ENCODE measurements around the gene LSM10. TPM values are rescaled to one million over a fixed set of nuclear protein-coding genes. Genes with fewer than 3 reads are reported as not detected.

LSM10 gene
- polyA plus RNA-seq (ENCODE audit: insufficient read length in 4 of 4) = 10 to 100 TPM; 22.0 to 28.0 (median 26.1) TPM

DNA sequence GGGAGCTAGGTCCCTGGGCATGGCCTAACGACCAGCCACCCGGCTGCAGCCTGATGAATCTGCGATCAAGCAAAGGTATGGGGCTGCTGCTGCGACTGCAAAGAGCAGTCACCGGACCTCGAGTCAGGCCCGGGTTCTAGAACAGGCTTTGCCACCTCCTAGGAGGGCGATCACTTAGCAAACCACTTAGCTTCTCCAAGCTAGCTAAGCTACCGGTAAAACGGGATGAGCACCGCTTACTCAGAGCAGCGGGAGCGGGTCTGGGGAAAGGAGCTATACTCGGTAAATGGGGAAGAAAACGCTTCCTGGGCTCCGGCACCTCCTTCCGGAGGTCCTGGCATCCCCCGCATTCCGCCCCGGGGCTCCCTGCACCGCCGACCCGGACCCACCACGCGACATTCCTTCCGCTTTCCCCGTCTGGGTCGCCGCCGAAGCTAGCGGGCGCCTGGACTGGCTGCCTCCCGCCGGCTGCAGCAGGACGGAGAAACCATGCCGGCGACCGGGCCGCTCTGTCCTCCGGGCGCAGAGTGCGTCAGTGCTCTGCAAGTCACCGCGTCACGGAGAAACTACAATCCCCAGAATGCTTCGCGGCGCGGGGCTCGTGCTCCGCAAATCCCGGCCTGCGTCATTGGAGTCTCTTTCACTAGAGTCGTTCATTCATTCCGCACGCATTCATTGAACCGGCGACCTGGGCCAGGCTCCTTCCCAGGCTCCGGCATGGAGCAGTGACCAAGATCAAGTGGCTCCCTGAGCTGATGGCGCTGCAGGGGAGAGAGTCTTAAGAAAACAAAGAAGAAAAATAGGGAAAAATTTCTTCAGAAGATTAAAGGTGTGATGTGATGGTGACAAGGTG is at the start of gene LSM10:
LSM10 (minus strand) TSS at position 531 of the 853 bp plus-strand sequence. CDS start 3,779 bp downstream, outside the sequence.
- DNase-seq (ENCODE audit: low read depth in 4 of 4, low spot score in 3 of 4) = peak in 3 of 4 donors; percentile 80 to 92 (median 87)

GRCh38 chr1:36447450-36447849 is 49.7 kb upstream of the LSM10 start:
- DNase-seq (ENCODE audit: low read depth in 4 of 4, low spot score in 3 of 4) = no peak

DNA sequence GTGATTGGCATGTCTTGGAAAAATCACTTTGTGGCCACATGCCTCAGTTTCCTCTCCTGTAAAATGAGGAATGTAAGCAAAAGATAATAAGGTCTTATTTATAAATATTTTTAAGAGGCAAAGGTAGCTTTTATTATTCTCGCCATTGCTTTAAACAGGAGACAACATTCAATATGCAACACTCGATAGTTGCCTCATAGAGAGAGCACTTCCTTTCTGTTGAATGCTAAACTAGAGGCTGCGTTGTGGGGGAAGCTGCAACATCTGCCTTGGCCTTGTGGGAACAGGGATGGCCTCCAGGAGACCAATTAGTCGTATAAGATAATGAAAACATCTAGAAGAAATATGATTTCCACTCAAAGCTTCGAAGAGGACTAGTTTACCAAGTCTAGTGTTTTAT is 49.0 kb upstream of the LSM10 start:
- no peak for DNase-seq (ENCODE audit: low read depth in 4 of 4, low spot score in 3 of 4)

DNA sequence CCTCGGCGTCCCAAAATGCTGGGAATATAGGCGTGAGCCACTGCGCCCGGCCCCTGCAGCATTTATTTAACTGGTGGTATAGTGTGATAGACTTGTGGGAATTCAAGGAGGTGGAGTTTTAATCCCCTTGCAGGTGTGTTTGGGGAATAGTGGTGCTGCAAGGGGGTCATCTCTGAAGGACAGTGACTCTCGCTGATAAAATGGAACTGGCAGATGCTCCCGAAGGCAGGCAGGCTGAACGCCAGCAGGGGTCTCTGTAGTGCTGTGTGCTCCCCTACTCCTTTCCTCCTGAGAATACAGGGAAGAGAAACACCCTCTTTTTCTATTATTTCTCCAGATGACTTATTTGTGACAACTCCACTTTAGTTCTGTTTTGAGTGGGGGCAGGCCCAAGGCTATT is 48.6 kb upstream of the LSM10 start:
- DNase-seq (ENCODE audit: low read depth in 4 of 4, low spot score in 3 of 4) = no peak

GRCh38 chr1:36443297-36443696 is 45.6 kb upstream of the LSM10 start:
- DNase-seq (ENCODE audit: low read depth in 4 of 4, low spot score in 3 of 4) = no peak

DNA sequence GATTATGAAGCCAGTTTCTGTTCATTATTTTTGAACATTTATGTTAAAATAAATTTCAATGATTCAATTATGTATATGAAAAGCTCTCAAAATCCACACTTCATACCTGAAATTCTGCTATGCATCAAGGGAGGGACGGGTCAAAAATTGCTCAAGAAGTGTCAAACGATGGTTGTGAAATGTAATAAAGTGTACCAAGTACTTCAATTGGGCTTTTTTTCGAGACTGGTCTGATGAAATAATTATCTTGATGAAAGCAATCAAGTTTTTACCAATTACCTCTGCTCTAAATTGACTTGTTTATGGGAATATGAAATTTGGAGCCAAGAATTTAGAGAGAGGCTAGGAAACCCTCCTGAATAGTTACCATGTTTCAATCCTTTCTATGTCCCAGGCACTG is 44.6 kb upstream of the LSM10 start:
- DNase-seq (ENCODE audit: low read depth in 4 of 4, low spot score in 3 of 4) = no peak

DNA sequence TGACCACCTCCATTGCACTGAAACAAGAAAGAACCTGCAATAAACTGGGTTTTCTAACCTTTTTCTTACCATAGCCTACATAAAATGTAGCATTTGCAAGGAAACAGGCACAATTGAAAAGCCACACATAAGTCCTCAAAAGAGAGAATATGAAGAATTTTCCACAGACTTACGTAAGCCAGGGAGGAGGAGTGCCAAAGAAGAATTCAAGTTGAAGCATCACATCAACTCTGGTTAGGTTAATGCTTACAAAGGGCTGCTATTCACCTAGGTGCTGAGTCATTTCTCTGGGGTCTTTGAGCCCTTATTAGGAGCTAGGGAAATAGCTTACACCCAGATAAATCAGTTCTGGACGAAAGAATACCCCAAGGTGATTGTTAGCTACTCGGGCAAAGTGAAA is 42.9 kb upstream of the LSM10 start:
- no peak for DNase-seq (ENCODE audit: low read depth in 4 of 4, low spot score in 3 of 4)

GRCh38 chr1:36440044-36440443 is 42.3 kb upstream of the LSM10 start:
- DNase-seq (ENCODE audit: low read depth in 4 of 4, low spot score in 3 of 4) = no peak

GRCh38 chr1:36438715-36439114 is 41.0 kb upstream of the LSM10 start:
- DNase-seq (ENCODE audit: low read depth in 4 of 4, low spot score in 3 of 4) = no peak

DNA sequence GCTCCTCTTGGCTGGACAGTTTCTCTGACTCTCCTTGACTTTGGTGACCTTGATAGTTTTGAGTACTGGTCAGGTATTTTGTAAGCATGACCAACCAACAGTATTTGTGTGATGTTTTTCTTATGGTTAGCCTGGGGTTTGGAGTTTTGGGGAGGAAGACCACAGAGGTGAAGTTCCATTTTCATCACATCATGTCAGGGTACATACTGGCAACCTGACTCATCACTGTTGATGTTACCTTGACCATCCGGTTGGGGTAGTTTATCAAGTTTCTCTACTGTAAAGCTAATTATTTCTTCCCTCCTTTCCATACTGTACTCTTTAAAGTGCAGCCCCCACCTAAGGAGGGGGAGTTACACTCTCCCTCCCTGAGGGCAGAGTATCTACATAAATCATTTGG is 39.1 kb upstream of the LSM10 start:
- DNase-seq (ENCODE audit: low read depth in 4 of 4, low spot score in 3 of 4) = no peak

DNA sequence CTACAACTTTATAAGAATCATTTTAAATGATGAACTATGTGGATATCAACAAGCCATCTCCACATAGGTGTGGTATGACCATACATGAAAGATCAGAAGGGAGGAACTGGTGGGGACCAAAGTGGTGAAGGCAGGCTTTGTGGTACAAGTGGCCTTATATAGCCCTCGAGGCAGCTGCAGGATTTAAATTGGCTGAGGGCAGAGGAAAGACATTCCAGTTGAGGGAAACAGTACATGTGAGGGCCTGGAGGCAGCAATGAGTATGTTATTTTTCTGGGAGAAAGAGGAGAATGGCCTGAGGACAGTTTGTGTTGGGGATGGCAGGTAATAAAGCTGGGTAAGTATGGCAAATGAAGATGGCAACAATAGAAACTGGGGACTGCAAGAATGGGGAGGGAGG is 35.4 kb upstream of the LSM10 start:
- no peak for DNase-seq (ENCODE audit: low read depth in 4 of 4, low spot score in 3 of 4)

DNA sequence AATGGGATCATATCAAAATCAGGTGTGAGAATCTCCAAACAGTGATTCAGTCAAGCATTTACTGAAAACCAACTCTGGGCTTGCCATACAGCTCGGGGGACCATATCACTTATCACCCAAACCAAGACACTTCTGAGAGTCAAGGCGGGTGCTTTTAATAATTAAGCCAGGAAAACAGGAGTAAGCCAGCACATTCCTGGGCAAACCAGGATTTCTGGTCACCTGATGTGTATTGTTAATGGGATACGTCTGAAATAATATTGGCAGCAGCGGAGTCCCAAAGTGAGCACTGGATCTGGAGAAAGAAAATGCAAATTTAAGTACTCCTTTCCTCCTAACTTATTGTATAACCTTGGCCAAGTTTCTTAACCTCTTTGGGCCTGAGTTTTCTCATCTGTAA is 34.9 kb upstream of the LSM10 start:
- no peak for DNase-seq (ENCODE audit: low read depth in 4 of 4, low spot score in 3 of 4)

DNA sequence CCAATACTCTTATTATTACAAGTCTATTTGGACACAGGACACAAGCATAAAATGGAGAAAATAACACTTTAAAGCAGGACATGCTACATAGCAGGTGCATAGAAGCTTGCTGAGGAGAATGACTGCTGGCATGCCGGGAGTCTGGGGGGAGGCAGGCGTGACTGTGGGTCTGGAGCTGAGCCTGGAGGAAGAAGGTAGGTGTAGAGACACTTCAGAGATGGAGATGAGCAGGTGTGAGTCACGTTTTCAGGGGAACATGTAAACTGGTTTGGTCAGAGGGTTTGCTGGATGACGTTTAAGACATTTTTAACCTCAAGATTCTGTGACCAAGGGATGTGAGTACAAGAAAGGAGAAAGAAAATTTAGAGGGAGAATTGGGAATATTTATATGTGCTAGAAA is 28.1 kb upstream of the LSM10 start:
- DNase-seq (ENCODE audit: low read depth in 4 of 4, low spot score in 3 of 4) = no peak

DNA sequence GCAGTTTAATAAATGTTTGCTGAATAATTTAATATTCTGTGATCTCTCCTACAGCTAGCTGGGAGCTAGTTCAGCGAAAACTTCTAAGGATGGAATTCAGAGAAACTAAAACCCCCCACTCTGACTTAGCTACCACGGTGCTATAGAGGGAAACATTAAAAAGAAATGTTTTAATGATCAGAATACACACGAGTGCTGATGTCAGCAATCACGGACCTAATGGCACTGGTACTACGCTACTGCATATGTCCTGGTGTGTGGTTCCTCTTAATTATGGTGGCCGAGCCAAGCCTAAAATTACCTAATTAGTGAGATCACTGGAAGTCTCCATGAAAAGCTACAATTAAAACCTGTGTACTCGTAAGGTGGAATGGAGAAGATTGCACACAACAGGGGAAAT is 23.9 kb upstream of the LSM10 start:
- no peak for DNase-seq (ENCODE audit: low read depth in 4 of 4, low spot score in 3 of 4)

- DNase-seq (ENCODE audit: low read depth in 4 of 4, low spot score in 3 of 4) = peak in 3 of 4 donors; percentile 42 to 62 (median 50)
Measured at GRCh38 chr1:36420836-36421317, 23.2 kb upstream of the LSM10 start.

GRCh38 chr1:36420409-36420808 is 22.7 kb upstream of the LSM10 start:
- no peak for DNase-seq (ENCODE audit: low read depth in 4 of 4, low spot score in 3 of 4)

GRCh38 chr1:36419569-36419968 is 21.9 kb upstream of the LSM10 start:
- no peak for DNase-seq (ENCODE audit: low read depth in 4 of 4, low spot score in 3 of 4)

- no peak for DNase-seq (ENCODE audit: low read depth in 4 of 4, low spot score in 3 of 4)
Measured at GRCh38 chr1:36419140-36419539, 21.4 kb upstream of the LSM10 start.

DNA sequence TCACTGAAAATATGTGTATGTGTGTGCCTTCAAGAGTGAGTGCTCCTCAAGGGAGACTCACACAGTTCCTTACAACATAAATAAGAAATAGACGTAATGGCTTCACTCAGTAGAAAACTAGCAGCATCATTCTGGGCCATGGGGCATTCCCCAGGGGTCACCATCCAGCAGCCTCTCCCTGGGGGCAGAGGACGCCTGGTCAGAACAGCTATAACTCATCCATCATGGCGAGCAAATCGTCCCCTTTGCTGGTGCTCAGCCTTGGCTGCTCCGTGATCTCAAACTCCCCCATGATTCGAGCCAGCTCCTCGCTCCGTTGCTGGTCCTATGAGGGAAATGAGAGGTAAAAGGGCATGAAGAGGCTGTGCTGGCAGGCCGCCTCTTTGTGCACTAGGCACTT is 20.2 kb upstream of the LSM10 start:
- DNase-seq (ENCODE audit: low read depth in 4 of 4, low spot score in 3 of 4) = no peak

GRCh38 chr1:36415661-36416326 is 18.1 kb upstream of the LSM10 start:
- DNase-seq (ENCODE audit: low read depth in 4 of 4, low spot score in 3 of 4) = no peak

DNA sequence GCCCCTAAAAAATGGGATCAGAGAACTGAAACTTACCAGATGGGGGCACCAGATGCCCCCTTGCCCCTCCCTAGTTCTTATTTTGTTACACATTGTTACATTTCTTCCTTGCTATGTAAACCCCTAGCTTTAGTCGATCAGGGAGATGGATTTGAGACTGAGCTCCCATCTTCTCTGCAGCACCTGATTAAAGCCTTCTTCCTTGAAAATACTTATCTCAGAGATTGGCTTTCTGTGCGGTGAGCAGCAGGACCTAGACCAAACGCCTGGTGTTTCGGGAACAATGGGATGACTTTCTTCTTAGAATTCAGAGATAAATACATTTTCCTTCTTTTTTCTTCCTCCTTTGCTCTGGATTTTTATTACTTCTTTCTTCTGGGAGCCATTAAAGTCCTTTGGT is 16.7 kb upstream of the LSM10 start:
- DNase-seq (ENCODE audit: low read depth in 4 of 4, low spot score in 3 of 4) = no peak

Measured in left renal pelvis (tissue), 4 donors.